Activated CD8-positive, alpha-beta T cell treated with anti-CD3 and anti-CD28 coated beads, Interleukin-2, amount 10 ng/mL, durations not matched to agents 7 days and 5 days (primary cell): ENCODE results near the gene PLEKHG3. TPM values are rescaled to one million over a fixed set of nuclear protein-coding genes. Genes with fewer than 3 reads are reported as not detected.
A peak's percentile ranks its signal among the peaks of the same experiment; 100 is the strongest.

Source experiments
- ATAC-seq: fragments of 150-1000 bp; cut with Tn5 transposase; one replicate; pipeline ENCODE4 v1.10.0; 2021; ENCODE audit warnings: moderate library complexity
- CTCF ChIA-PET: fragments of 350-600 bp; sonication (Branson Sonifier 250); formaldehyde crosslinking; loops from one replicate; lab custom pipeline; 2021; ENCODE audit warnings: antibody characterized with exemption; lab: Charles Lee
- POLR2A ChIA-PET: fragments of 350-600 bp; sonication (Branson Sonifier 250); formaldehyde crosslinking; loops from one replicate; lab custom pipeline; 2021; ENCODE audit warnings: antibody characterized with exemption; lab: Charles Lee
- DNase-seq: peaks from one replicate; pipeline ENCODE4 v3.0.0-alpha.2; 2020
- H3K27ac Mint-ChIP-seq: one replicate; pipeline ENCODE4 v1.8.0; 2021; ENCODE audit warnings: mild to moderate bottlenecking, mixed read lengths
- H3K27me3 Mint-ChIP-seq: one replicate; pipeline ENCODE4 v1.8.0; 2021; ENCODE audit warnings: low read depth, mixed read lengths
- H3K36me3 Mint-ChIP-seq: one replicate; pipeline ENCODE4 v1.8.0; 2021; ENCODE audit warnings: low read depth, mixed read lengths
- H3K4me1 Mint-ChIP-seq: one replicate; pipeline ENCODE4 v1.8.0; 2021; ENCODE audit warnings: low read depth, mixed read lengths
- H3K4me3 Mint-ChIP-seq: one replicate; pipeline ENCODE4 v1.8.0; 2021; ENCODE audit warnings: mild to moderate bottlenecking, mixed read lengths
- H3K9me3 Mint-ChIP-seq: one replicate; pipeline ENCODE4 v1.8.0; 2022; ENCODE audit warnings: mixed read lengths; ENCODE audit not compliant: insufficient read depth
- total RNA-seq, 2 experiments: library from RNA; stranded (reverse); gene quantifications; one replicate each; pipeline ENCODE4 v1.2.3, GENCODE V29; 2021

The PLEKHG3 gene
- total RNA-seq, 2 experiments from 2014 or later, result 7.3 to 7.8 TPM

DNA sequence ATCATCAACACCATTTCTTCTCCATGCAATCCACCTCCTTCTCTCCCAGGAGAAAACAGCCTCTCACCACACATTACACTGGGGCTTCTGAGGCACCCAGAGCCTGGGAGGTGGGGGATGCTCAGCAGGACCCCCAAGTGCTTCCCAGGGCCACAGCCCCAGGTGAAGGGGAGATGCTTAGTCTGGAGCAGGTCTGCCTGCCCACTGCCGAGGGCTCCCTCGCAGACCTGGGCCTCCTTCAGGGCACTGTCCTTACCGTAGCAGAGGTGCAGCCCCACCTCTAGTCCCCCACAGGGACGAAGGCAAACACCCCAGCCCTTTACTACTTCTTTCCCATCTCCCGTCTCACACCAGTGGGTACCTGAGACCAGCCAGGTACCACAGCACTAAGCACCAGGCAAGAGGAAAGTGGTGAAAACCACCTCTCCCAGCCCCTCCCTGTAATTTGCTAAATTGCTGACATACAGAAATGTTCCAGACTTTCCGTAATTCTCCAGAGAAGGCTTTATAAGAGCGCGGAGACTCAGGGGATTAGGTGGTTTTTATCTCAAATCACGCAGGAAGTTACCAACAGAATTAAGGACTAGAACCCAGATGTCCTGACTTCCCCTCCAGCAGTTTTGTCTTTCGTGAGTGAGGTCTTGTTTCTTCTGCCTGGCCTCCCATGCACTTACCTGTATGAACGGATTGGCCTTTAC is 59.0 kb downstream of the PLEKHG3 start:
- ChIA-PET CTCF (interaction anchor here (1.4 to 5.1 kb wide), 2 partner anchors 68 to 92 kb away, joined by 4 to 64 read pairs; no protein-coding TSS in a partner anchor), POLR2A (no interaction called here)
- H3K27me3 Mint-ChIP-seq, result peaks cover 24% of the 10 kb centered on the region
- no peaks in the 10 kb centered on the region for H3K9me3 Mint-ChIP-seq
- no peaks in the 10 kb centered on the region for H3K36me3 Mint-ChIP-seq
- no peak overlapping the region for H3K4me3 Mint-ChIP-seq
- ATAC-seq, result no peak
- no peak overlapping the region for H3K27ac Mint-ChIP-seq
- DNase-seq, result no peak
- peaks cover 25% of the 10 kb centered on the region for H3K4me1 Mint-ChIP-seq

DNA sequence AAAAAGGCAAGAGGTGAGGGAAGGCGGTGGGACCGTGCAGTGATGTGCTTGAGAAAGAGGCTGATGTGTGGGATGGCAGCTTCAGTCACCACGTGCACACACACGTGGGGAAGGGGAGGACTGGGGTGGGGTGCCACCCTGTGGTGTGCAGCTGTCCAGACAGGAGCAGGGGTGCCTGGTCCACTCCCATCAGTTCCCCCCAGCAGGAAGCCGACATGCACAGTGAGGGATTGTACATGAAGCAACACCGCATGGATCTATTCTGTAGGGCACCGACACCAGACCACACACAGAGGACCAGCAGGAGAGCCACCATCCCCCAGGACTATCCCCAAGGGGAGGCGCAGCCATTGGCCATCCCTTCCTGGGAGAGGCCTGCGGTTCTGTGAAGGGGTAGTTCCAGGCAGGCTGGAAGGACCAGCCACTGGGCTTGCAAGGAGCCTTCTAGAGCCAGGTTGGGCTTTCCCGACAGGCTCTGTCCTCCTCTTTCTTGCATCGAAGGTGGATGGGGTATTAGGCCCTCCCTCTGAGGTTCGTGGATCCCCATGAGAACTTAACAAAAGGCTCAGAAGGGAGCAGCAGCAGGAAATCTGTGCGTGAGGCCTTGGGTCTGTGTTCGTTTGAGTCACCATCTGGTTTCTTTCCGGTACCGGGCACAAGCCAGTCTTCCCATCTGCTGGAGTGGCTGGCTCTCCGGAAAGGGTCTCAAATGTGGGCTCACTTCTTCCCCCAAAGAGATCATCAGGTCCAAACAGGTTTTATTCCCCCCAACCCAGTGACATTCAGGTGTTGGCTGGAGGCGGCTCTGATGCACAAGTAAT is 59.8 kb downstream of the PLEKHG3 start:
- Mint-ChIP-seq H3K4me3 (peak overlapping the region; percentile 10), H3K27me3 (peaks cover 22% of the 10 kb centered on the region), H3K9me3 (no peaks in the 10 kb centered on the region), H3K4me1 (peaks cover 18% of the 10 kb centered on the region), H3K27ac (no peak overlapping the region), H3K36me3 (no peaks in the 10 kb centered on the region)
- DNase-seq, result no peak
- POLR2A ChIA-PET, result no interaction called here
- ATAC-seq, result no peak
- CTCF ChIA-PET, result interaction anchor here (0.6 to 1.9 kb wide), 16 partner anchors 9 to 419 kb away, joined by 3 to 34 read pairs (median 4); no protein-coding TSS in a partner anchor

DNA sequence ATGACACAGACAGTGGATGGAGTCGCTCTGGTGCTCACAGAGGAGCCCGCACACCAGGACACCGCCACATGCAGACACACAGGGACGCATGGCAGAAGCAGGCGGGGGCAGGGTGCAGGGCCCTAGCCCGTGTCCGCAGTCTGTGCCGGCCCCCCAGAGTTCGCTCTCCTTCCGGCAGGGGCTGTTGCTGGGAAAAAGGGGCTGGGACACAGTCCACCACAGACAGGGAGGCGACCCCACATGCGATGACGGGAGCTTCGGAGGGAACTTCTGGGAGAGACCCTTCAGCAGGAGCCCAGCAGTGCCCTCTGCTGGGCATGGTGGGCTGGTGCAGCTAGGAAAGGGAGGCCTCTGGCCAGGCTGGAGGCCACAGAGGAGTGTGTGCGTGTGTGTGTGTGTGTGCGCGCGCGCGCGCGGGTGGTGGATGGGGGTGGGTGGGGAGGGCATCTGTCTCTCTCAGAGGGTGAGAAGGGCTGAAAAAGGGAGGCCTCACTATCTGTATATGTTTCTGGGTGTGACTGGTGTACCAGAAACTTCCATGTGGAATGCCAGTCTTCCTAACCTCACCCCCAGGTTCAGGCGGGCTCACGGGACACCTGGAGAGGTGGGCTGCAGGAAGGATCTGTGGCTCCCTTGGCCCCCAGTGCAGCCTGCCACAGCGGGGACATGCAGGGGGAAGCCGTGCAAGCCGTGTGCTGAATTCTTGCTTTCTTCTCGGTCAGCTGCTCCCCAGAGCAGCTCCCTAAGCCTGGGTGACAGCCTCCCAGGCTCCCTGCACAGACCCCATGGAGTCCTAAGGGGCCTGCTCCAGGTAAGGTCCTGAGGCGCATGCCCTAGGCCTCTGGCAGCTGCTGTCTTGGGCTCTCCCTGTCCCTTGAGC is 60.7 kb downstream of the PLEKHG3 start:
- H3K27me3 Mint-ChIP-seq, result peaks cover 22% of the 10 kb centered on the region
- POLR2A ChIA-PET, result no interaction called here

DNA sequence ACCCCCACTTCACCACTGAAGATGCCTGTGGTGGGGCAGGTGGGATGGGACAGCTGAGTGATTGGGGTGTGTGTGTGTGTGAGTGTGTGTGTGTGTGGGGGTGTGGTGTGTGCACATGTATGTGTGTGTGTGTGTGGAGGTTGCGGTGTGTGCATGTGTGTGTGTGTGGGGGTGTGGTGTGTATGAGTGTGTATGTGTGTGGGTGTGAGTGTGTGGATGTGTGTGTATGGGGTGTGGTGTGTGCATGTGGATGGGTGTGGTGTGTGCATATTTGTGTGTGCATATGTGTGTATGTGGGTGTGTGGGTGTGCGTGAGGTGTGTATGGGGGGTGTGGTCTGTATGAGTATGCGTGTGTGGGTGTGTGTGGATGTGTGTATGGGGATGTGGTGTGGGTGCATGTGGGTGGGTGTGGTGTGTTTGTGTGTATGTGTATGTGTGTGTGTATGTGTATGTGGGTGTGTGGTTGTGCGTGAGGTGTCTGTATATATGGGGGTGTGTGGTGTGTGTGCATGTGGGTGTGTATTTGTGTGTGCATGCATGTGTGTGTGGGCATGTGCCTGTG is 61.6 kb downstream of the PLEKHG3 start:
- no peaks in the 10 kb centered on the region for H3K9me3 Mint-ChIP-seq
- POLR2A ChIA-PET, result no interaction called here
- CTCF ChIA-PET, result interaction anchor here (1.0 to 1.9 kb wide), 6 partner anchors 11 to 129 kb away, joined by 3 to 34 read pairs (median 6); no protein-coding TSS in a partner anchor
- H3K27me3 Mint-ChIP-seq, result peaks cover 21% of the 10 kb centered on the region
- peaks cover 18% of the 10 kb centered on the region for H3K4me1 Mint-ChIP-seq
- no peaks in the 10 kb centered on the region for H3K36me3 Mint-ChIP-seq
- no peak for DNase-seq
- no peak for ATAC-seq
- H3K4me3 Mint-ChIP-seq, result no peak overlapping the region
- no peak overlapping the region for H3K27ac Mint-ChIP-seq

More for the DNA sequence above, 60.7 kb downstream of the PLEKHG3 start:
- H3K36me3 Mint-ChIP-seq, result no peaks in the 10 kb centered on the region
- H3K4me3 Mint-ChIP-seq, result peak overlapping the region; percentile 10
- CTCF ChIA-PET, result interaction anchor here (0.6 to 1.9 kb wide), 19 partner anchors 8 to 420 kb away, joined by 3 to 34 read pairs (median 4); no protein-coding TSS in a partner anchor
- no peaks in the 10 kb centered on the region for H3K9me3 Mint-ChIP-seq
- peaks cover 18% of the 10 kb centered on the region for H3K4me1 Mint-ChIP-seq
- H3K27ac Mint-ChIP-seq, result no peak overlapping the region
- DNase-seq (peak; percentile 74), ATAC-seq (peak; percentile 79)

DNA sequence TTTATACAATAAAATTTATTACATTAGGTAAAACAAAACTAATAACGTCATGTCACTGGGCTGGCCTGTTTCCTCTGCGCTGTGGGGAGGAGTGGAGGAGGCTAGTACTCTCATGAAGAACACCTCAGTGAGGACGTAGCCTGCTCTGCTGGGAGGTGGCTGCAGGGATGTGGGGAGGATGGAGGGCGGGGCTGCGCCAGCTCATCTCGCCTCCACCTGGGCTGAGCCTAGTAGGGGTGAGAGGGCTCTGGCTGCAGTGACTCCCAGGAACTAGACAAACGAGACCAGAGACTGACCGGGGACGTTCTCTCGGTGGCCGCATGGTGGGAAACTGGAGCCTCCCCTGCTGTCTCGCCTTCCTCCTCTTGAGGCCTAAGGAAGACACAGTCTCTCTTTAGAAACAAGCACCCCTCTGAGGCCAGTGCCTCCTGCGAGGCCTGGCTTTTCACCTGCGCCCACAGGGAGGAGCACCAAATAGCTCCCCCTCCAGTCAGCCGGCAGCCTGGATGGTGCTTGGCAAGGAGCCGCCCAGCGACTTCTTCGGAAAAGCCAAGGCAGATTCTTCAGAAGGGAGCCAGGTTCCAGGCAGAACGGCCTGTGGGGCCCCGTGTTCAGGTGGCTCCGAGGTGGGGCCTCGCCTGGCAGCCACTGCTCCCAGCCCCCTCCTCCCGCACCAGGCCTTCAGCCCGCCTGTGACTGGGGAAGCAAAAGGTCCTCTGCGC is 62.4 kb downstream of the PLEKHG3 start:
- ATAC-seq (no peak), DNase-seq (no peak)
- Mint-ChIP-seq H3K36me3 (no peaks in the 10 kb centered on the region), H3K4me1 (peaks cover 25% of the 10 kb centered on the region), H3K27me3 (peaks cover 15% of the 10 kb centered on the region), H3K9me3 (no peaks in the 10 kb centered on the region), H3K4me3 (no peak overlapping the region), H3K27ac (no peak overlapping the region)
- CTCF ChIA-PET, result no interaction called here
- POLR2A ChIA-PET, result no interaction called here

DNA sequence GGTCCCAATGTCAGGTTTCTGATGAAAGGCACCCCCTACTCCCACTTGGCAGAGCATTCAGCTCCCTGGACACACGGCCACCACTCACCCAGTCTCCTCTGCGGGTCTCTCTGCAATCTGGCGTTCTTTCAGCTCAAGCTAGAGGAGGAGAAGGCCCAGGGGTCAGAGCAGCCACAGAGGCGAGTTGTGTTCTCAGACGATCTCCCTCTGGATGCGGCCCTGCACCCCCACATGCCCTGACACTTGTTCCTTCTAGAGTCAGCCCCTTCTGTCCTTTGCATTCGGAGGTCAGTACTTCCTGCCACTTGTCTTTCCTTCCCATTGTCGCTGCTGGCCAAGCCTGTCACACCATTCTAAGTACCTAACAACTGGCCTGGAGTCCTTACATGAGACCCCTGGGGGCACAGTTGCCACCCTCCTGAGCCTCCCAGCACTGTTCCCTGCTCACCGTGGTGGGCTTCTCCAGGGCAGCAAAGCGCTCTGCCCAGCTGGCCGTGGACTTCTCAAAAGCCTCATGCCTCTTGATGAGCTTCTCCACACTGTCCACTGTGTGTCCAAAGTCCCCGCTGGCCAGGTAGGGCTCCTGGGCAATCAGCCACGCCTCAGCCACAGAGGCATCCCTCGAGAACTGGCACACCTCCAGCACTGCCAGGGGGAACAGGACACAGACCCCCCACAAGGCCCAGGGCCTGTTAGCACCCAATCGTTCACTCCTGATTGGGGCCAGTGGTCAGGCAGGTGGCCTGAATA is 63.2 kb downstream of the PLEKHG3 start:
- POLR2A ChIA-PET, result no interaction called here
- ATAC-seq, result no peak

DNA sequence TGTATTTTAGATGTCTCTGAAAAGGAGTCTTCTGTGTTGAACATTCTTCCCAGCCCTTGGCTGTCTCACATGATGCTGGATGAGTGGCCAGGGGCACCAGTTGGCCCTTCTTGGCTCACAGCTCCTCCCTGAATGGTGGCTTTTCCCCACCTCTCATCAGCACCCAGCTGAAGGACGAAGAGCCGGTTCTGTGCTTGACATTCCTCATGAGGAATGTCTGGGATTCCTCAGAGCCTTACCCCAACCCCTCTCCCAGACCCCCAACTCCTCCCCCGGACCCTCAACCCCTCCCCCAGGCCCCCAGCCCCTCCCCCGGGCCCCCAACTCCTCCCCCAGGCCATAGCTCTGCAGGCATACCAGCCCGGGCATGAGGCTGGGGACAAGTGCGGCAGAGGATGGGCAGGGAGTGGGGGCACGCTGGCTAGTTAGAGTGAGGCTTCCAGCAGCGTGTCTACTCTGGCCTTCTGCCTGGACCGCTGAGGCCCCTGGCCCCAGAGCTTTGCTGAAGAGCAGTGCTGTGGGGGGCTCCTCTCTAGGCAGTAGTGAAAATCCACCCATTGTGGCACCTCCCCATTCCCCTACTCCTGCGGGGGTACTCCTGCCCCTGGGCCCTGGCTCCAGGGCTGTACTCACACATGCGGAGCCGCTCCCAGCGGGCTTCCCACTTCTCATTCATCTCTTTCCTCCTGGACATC is 64.3 kb downstream of the PLEKHG3 start:
- no peak overlapping the region for H3K4me3 Mint-ChIP-seq
- H3K27me3 Mint-ChIP-seq, result peaks cover 4% of the 10 kb centered on the region
- DNase-seq, result no peak
- POLR2A ChIA-PET, result no interaction called here
- no peak for ATAC-seq
- no peaks in the 10 kb centered on the region for H3K36me3 Mint-ChIP-seq
- H3K27ac Mint-ChIP-seq, result no peak overlapping the region
- CTCF ChIA-PET, result interaction anchor here (0.8 to 1.6 kb wide), 3 partner anchors 9 to 97 kb away, joined by 3 to 4 read pairs (median 3); no protein-coding TSS in a partner anchor
- H3K4me1 Mint-ChIP-seq, result peaks cover 21% of the 10 kb centered on the region
- H3K9me3 Mint-ChIP-seq, result no peaks in the 10 kb centered on the region

More for the DNA sequence above, 63.2 kb downstream of the PLEKHG3 start:
- no peaks in the 10 kb centered on the region for H3K36me3 Mint-ChIP-seq
- H3K9me3 Mint-ChIP-seq, result no peaks in the 10 kb centered on the region
- CTCF ChIA-PET, result interaction anchor here (1.0 to 1.6 kb wide), 2 partner anchors 9 to 96 kb away, joined by 3 to 4 read pairs; no protein-coding TSS in a partner anchor
- no peak for DNase-seq
- no peak overlapping the region for H3K4me3 Mint-ChIP-seq
- no peak overlapping the region for H3K27ac Mint-ChIP-seq
- H3K27me3 Mint-ChIP-seq, result peaks cover 11% of the 10 kb centered on the region
- peaks cover 21% of the 10 kb centered on the region for H3K4me1 Mint-ChIP-seq

DNA sequence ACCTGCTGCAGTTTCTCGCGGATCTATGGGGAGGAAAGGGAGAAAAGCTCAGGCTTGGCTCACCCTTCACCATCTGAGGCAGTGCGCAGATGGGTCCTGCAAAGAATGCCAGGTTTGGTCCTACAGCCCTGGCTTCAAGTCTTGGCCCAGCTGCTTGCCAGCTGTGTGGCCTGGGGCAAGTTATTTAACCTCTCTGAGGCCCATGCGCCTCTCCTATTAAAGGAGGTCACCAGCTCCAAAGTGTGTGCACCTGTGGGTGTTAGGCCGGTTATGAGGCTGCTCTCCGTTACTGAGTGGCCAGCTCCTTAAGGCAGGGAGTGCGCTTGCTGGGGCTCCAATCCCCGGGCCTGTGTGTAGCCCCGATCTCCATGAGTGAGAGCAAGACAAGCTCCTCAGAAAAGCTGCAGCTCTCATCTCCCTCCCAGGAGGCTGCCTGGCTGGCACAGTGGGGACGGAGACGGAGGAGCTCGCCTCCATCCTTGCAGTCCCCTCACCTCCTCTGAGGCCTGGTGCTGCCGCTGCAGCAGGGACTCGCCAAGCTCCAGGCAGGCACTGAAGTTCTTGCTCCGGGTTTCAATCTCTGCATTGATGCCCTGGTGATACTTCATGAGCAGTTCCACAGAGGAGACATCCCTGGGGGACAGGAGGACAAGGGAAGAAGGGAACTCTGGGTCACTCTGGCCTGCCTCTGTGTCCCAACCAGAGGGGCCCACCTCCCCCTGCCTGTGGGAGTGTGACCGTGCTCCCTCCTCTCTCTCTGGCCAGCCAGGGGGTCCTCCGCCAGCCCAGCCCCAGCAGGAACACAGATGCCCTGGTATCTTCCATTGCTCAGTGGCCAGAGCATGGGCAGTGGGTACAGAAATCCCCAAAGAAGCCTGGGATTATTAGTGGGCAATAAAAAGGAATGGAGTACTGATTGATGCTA is 65.1 kb downstream of the PLEKHG3 start:
- Mint-ChIP-seq H3K27ac (no peak overlapping the region), H3K36me3 (no peaks in the 10 kb centered on the region), H3K9me3 (no peaks in the 10 kb centered on the region), H3K4me1 (peaks cover 13% of the 10 kb centered on the region), H3K27me3 (no peaks in the 10 kb centered on the region), H3K4me3 (no peak overlapping the region)
- DNase-seq (no peak), ATAC-seq (no peak)
- CTCF ChIA-PET, result interaction anchor here (0.8 kb wide), 1 partner anchor 10 kb away, joined by 3 read pairs; no protein-coding TSS in a partner anchor
- POLR2A ChIA-PET, result no interaction called here

DNA sequence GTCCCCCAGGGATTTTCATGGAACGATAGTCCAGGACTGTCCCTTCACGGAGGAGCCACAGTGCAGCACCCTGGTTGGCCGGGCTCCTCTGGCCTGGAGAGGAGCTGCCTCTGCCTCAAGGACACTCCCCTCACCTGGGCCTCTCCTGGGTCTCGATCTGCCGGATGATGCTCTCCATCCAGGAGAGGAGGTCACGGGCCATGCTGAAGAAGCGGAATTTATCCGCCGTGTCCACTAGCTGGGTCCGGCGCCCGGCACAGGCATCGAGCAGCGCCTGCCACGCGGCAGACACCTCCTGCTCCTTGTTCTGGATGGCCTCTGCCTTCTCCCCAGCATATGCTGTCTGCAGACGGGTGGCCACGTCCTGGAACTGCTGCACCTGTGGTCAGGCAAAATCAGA is 66.5 kb downstream of the PLEKHG3 start:
- Mint-ChIP-seq H3K4me1 (peaks cover 9% of the 10 kb centered on the region), H3K9me3 (no peaks in the 10 kb centered on the region), H3K36me3 (no peaks in the 10 kb centered on the region), H3K4me3 (no peak overlapping the region), H3K27ac (no peak overlapping the region), H3K27me3 (no peaks in the 10 kb centered on the region)
- CTCF ChIA-PET, result no interaction called here
- ATAC-seq (no peak), DNase-seq (no peak)
- POLR2A ChIA-PET, result no interaction called here
